T-helper 17 cell (primary cell): ENCODE data around the gene SUPT3H. TPM values are rescaled to one million over a fixed set of nuclear protein-coding genes. Genes with fewer than 3 reads are reported as not detected.
"Not testable (repeated sequence)": the region's sequence is repeated elsewhere in the genome, so short reads cannot be mapped to it uniquely, and the experiment has no call there.

Experiments
- ATAC-seq: fragments of 150-1000 bp; cut with Tn5 transposase; 2 replicates; pipeline ENCODE4 v1.10.0; 2021; ENCODE audit warnings: mild to moderate bottlenecking, moderate library complexity
- DNase-seq, 3 donors: peaks; one replicate each; pipeline versions ENCODE4 v3.0.0 to v3.0.0-alpha.2; 2020 to 2021
- H3K9me3 ChIP-seq: one replicate; pipeline ENCODE4 v1.7.0; 2013; ENCODE audit warnings: low read length, mild to moderate bottlenecking; ENCODE audit not compliant: control insufficient read depth, poor library complexity, severe bottlenecking
- H3K27ac Mint-ChIP-seq: one replicate; pipeline ENCODE4 v1.8.0; 2022; ENCODE audit warnings: mild to moderate bottlenecking, moderate library complexity, mixed read lengths
- H3K27me3 Mint-ChIP-seq: one replicate; pipeline ENCODE4 v1.8.0; 2022; ENCODE audit warnings: mixed read lengths
- H3K36me3 Mint-ChIP-seq: one replicate; pipeline ENCODE4 v1.8.0; 2022; ENCODE audit warnings: low read depth, mixed read lengths
- H3K4me1 Mint-ChIP-seq: one replicate; pipeline ENCODE4 v1.8.0; 2022; ENCODE audit warnings: mild to moderate bottlenecking, mixed read lengths
- H3K4me3 Mint-ChIP-seq: one replicate; pipeline ENCODE4 v1.8.0; 2022; ENCODE audit warnings: mild to moderate bottlenecking, moderate library complexity, mixed read lengths
- total RNA-seq, 4 donors: library from RNA in 2 of 4; stranded (reverse) in 2 of 4; gene quantifications; one replicate each; pipeline ENCODE4 v1.2.3 and lab custom pipeline; 2022 to 2026

The SUPT3H gene
- total RNA-seq, 2 donors from 2014 or later: 10.8 to 17.6 TPM

GRCh38 chr6:45294065-45294701 lies 83.6 kb downstream of the SUPT3H start:
- H3K27me3 Mint-ChIP-seq, ATAC-seq, H3K9me3 ChIP-seq, H3K36me3 Mint-ChIP-seq, DNase-seq, H3K4me3 Mint-ChIP-seq: not testable (repeated sequence)
- H3K27ac Mint-ChIP-seq: peak overlapping the region; percentile 14
- H3K4me1 Mint-ChIP-seq: peaks cover 30% of the 10 kb centered on the region

DNA sequence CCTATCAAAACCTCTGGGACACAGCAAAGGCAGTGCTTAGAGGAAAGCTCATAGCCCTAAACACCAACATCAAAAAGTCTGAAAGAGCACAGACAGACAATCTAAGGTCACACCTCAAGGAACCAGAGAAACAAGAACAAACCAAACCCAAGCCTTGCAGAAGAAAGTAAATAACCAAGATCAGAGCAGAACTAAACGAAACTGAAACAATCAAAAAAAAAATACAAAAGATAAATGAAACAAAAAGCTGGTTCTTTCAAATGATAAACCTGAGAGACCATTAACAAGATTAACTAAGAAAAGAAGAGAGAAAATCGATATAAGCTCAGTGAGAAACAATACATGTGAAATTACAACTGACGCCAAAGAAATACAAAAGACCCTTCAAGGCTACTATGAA lies 84.4 kb downstream of the SUPT3H start:
- H3K36me3 Mint-ChIP-seq: no peaks in the 10 kb centered on the region
- H3K27me3 Mint-ChIP-seq: no peaks in the 10 kb centered on the region
- H3K27ac Mint-ChIP-seq: peak overlapping the region; percentile 14
- no peak for ATAC-seq
- H3K4me3 Mint-ChIP-seq: peak overlapping the region; percentile 32
- H3K4me1 Mint-ChIP-seq: peaks cover 32% of the 10 kb centered on the region
- H3K9me3 ChIP-seq: no peaks in the 10 kb centered on the region
- no peak for DNase-seq

GRCh38 chr6:45289751-45290514 lies 87.8 kb downstream of the SUPT3H start:
- Mint-ChIP-seq H3K36me3 (no peaks in the 10 kb centered on the region), H3K27ac (no peak overlapping the region), H3K4me3 (no peak overlapping the region), H3K27me3 (no peaks in the 10 kb centered on the region), H3K4me1 (peaks cover 28% of the 10 kb centered on the region)
- no peaks in the 10 kb centered on the region for H3K9me3 ChIP-seq
- DNase-seq (no peak), ATAC-seq (no peak)

DNA sequence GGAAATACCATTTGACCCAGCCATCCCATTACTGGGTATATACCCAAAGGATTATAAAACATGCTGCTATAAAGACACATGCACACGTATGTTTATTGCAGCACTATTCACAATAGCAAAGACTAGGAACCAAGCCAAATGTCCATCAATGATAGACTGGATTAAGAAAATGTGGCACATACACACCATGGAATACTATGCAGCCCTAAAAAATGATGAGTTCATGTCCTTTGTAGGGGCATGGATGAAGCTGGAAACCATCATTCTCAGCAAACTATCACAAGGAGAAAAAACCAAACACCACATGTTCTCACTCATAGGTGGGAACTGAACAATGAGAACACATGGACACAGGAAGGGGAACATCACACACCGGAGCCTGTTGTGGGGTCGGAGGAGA lies 91.0 kb downstream of the SUPT3H start:
- not testable (repeated sequence) for ATAC-seq, H3K4me3 Mint-ChIP-seq, DNase-seq

DNA sequence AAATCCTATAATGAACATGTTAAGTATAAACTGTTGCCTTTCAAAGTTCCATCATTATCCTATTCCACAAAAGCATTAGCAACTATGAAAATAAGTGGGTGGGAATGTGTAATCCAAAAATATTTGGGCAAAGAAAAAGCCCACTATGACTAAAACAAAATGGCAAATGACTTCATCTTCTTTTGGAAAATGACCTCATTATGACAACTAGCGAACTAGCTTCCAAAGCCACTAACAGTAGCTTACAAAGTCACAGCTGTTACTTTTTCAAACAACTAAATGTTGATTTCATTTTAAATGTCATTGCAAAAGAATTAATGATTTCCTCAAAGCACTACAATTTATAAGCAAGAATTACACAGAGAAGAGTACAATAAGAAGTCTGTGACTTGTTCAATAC lies 99.4 kb downstream of the SUPT3H start:
- no peaks in the 10 kb centered on the region for H3K27me3 Mint-ChIP-seq
- no peak overlapping the region for H3K27ac Mint-ChIP-seq
- DNase-seq: no peak
- no peak overlapping the region for H3K4me3 Mint-ChIP-seq
- ATAC-seq: no peak
- no peaks in the 10 kb centered on the region for H3K36me3 Mint-ChIP-seq
- no peaks in the 10 kb centered on the region for H3K4me1 Mint-ChIP-seq
- no peaks in the 10 kb centered on the region for H3K9me3 ChIP-seq

More for the DNA sequence above, 91.0 kb downstream of the SUPT3H start:
- not testable (repeated sequence) for H3K4me1 Mint-ChIP-seq, H3K36me3 Mint-ChIP-seq, H3K9me3 ChIP-seq, H3K27ac Mint-ChIP-seq, H3K27me3 Mint-ChIP-seq

DNA sequence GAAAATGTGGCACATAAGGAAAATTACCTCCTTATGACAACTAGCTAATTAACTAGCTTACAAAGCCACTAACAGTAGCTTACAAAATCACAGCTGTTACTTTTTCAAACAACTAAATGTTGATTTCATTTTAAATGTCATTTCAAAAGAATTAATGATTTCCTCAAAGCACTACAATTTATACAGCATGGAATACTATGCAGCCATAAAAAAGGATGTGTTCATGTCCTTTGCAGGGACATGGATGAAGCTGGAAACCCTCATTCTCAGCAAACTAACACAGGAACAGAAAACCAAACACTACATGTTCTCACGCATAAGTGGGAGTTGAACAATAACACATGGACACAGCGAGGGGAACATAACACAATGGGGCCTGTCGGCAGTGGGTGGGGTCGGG lies 100.0 kb downstream of the SUPT3H start:
- H3K4me3 Mint-ChIP-seq, ATAC-seq, H3K27me3 Mint-ChIP-seq, H3K36me3 Mint-ChIP-seq, H3K27ac Mint-ChIP-seq, DNase-seq, H3K4me1 Mint-ChIP-seq, H3K9me3 ChIP-seq: not testable (repeated sequence)

DNA sequence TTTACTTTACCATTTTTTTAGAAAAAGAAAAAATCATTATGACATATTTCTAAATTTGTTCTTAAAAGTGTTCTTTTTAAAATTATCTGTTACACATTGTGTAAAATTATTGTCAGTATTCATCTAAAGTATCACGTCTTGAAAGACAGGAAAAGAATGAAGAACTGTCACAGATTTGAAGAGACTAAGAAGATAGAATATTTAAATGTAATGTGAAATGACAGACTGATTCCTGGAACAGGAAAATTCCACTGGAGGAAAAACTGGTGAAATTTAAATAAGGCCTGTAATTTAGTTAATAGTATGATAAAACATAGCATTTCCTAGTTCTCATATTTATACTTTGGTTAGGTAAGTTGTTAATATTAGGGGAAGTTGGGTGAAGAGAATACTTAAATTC lies 102.4 kb downstream of the SUPT3H start:
- Mint-ChIP-seq H3K27ac (no peak overlapping the region), H3K27me3 (no peaks in the 10 kb centered on the region), H3K4me1 (no peaks in the 10 kb centered on the region), H3K4me3 (no peak overlapping the region), H3K36me3 (no peaks in the 10 kb centered on the region)
- DNase-seq (no peak), ATAC-seq (no peak)
- no peaks in the 10 kb centered on the region for H3K9me3 ChIP-seq

DNA sequence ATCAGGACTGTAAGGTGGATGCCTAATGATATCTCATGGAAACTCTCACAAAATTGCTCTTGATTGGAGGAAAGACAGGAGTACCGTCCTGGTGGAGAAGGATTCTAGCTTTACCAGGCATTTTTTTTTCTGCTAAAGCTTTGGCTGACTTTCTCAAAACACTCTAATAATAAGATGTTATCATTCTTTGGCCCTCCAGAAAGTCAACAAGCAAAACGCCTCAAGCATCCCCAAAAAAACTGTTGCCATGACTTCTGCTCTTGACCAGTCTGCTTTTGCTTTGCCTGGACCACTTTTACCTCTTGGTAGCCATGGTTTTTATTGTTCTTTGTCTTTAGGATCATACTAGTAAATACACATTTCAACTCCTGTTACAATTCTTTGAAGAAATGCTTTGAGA lies 105.1 kb downstream of the SUPT3H start:
- Mint-ChIP-seq H3K27me3 (no peaks in the 10 kb centered on the region), H3K27ac (no peak overlapping the region), H3K36me3 (no peaks in the 10 kb centered on the region), H3K4me1 (no peaks in the 10 kb centered on the region), H3K4me3 (no peak overlapping the region)
- DNase-seq: no peak
- no peak for ATAC-seq
- no peaks in the 10 kb centered on the region for H3K9me3 ChIP-seq

- ATAC-seq: no peak
- Mint-ChIP-seq H3K36me3 (peaks cover 3% of the 10 kb centered on the region), H3K4me3 (no peak overlapping the region), H3K27me3 (no peaks in the 10 kb centered on the region), H3K4me1 (peaks cover 3% of the 10 kb centered on the region), H3K27ac (no peak overlapping the region)
- H3K9me3 ChIP-seq: no peaks in the 10 kb centered on the region
- no peak for DNase-seq
Observed at GRCh38 chr6:45265246-45265645, 112.5 kb downstream of the SUPT3H start.

- peaks cover 3% of the 10 kb centered on the region for H3K36me3 Mint-ChIP-seq
- no peaks in the 10 kb centered on the region for H3K27me3 Mint-ChIP-seq
- H3K27ac Mint-ChIP-seq: no peak overlapping the region
- ATAC-seq (no peak), DNase-seq (no peak)
- no peak overlapping the region for H3K4me3 Mint-ChIP-seq
- peaks cover 3% of the 10 kb centered on the region for H3K4me1 Mint-ChIP-seq
- no peaks in the 10 kb centered on the region for H3K9me3 ChIP-seq
Observed at GRCh38 chr6:45260696-45261095, 117.0 kb downstream of the SUPT3H start.

GRCh38 chr6:45256697-45257695 lies 120.7 kb downstream of the SUPT3H start:
- peaks cover 2% of the 10 kb centered on the region for H3K4me1 Mint-ChIP-seq
- no peak overlapping the region for H3K27ac Mint-ChIP-seq
- ATAC-seq: no peak
- H3K9me3 ChIP-seq: no peaks in the 10 kb centered on the region
- no peaks in the 10 kb centered on the region for H3K36me3 Mint-ChIP-seq
- H3K27me3 Mint-ChIP-seq: no peaks in the 10 kb centered on the region
- DNase-seq: no peak
- no peak overlapping the region for H3K4me3 Mint-ChIP-seq

GRCh38 chr6:45255434-45255833 lies 122.3 kb downstream of the SUPT3H start:
- H3K9me3 ChIP-seq: no peaks in the 10 kb centered on the region
- Mint-ChIP-seq H3K4me3 (no peak overlapping the region), H3K27me3 (no peaks in the 10 kb centered on the region), H3K27ac (no peak overlapping the region), H3K4me1 (peaks cover 2% of the 10 kb centered on the region), H3K36me3 (no peaks in the 10 kb centered on the region)
- ATAC-seq (no peak), DNase-seq (no peak)

- no peaks in the 10 kb centered on the region for H3K9me3 ChIP-seq
- DNase-seq (no peak), ATAC-seq (no peak)
- H3K4me1 Mint-ChIP-seq: peaks cover 4% of the 10 kb centered on the region
- no peak overlapping the region for H3K4me3 Mint-ChIP-seq
- H3K36me3 Mint-ChIP-seq: peaks cover 3% of the 10 kb centered on the region
- H3K27ac Mint-ChIP-seq: no peak overlapping the region
- H3K27me3 Mint-ChIP-seq: no peaks in the 10 kb centered on the region
Observed at GRCh38 chr6:45254253-45254652, 123.5 kb downstream of the SUPT3H start.
